ENCODE data around the gene OXT. TPM values are rescaled to one million over a fixed set of nuclear protein-coding genes. Genes with fewer than 3 reads are reported as not detected.

The OXT gene
- total and polyA plus RNA-seq, 2 of the 13 experiments (the other 11 are each of a cell fraction or from before 2014, with no cell fraction given): not detected

DNA sequence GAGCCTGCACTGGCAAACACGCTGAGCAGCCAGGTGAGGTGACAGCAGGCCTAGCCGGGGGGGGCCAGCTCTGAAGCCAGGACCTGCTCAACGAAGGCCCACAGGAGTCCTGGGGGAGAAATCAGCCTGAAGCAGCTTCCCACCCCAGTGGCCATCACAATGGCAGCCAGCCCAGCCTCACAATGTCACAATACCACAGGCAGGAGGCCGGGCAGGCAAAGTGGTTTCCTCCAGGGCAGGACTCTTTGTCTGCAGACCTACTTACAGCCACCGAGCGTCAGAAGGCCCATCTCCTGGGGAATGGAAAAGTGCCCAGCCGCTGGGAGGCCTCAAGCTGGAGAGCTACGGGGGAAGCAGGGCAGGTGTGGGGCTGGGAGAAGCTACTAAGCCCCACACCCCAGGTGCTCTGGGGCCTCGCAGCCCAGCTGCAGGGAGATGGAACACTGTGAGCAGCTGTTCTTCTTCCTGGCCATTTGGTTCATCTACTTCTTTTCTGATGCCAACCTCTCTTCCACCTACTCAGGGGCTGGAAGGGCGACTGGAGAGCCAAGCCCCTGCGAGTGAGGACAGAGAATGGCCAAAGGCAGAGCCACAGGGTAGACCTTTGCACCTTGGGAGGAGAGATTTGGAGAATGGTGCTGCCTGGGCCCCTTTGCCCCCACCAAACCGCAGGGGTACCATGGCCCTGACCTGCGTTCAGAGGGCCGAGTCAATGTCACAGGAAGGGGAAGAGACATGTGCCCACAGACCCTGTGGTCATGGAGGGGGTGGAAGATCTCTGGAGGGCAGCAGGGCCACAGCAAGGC lies 35.4 kb downstream of the OXT start (continued):
- no peak for TF ChIP-seq CCAR2 (optimal IDR thresholded peaks at IDR 0.05; ENCODE audit: low read depth, low read length)
- TF ChIP-seq KLF11 (CRISPR knock-in tag; IDR thresholded peaks at IDR 0.05): 0 out of 2 replicates have a peak, but pooled peaks have one; percentile 4
- TF ChIP-seq, protein P1, sequence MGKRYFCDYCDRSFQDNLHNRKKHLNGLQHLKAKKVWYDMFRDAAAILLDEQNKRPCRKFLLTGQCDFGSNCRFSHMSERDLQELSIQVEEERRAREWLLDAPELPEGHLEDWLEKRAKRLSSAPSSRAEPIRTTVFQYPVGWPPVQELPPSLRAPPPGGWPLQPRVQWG (CRISPR knock-in tag; IDR thresholded peaks at IDR 0.05; ENCODE audit: borderline replicate concordance, low read depth): no peak
- TF ChIP-seq, protein P2, sequence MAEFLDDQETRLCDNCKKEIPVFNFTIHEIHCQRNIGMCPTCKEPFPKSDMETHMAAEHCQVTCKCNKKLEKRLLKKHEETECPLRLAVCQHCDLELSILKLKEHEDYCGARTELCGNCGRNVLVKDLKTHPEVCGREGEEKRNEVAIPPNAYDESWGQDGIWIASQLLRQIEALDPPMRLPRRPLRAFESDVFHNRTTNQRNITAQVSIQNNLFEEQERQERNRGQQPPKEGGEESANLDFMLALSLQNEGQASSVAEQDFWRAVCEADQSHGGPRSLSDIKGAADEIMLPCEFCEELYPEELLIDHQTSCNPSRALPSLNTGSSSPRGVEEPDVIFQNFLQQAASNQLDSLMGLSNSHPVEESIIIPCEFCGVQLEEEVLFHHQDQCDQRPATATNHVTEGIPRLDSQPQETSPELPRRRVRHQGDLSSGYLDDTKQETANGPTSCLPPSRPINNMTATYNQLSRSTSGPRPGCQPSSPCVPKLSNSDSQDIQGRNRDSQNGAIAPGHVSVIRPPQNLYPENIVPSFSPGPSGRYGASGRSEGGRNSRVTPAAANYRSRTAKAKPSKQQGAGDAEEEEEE (CRISPR knock-in tag; IDR thresholded peaks at IDR 0.05; ENCODE audit: borderline replicate concordance): no peak; the same call in 1 of the 2 replicates
- peak; percentile 80; the same call in 1 of the 2 replicates for TF ChIP-seq DPF2 (CRISPR knock-in tag; IDR thresholded peaks at IDR 0.05; ENCODE audit: borderline replicate concordance, low read depth)
- TF ChIP-seq, protein P3, sequence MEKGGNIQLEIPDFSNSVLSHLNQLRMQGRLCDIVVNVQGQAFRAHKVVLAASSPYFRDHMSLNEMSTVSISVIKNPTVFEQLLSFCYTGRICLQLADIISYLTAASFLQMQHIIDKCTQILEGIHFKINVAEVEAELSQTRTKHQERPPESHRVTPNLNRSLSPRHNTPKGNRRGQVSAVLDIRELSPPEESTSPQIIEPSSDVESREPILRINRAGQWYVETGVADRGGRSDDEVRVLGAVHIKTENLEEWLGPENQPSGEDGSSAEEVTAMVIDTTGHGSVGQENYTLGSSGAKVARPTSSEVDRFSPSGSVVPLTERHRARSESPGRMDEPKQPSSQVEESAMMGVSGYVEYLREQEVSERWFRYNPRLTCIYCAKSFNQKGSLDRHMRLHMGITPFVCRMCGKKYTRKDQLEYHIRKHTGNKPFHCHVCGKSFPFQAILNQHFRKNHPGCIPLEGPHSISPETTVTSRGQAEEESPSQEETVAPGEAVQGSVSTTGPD (CRISPR knock-in tag; IDR thresholded peaks at IDR 0.05): peak; percentile 96
- peak; percentile 75; the same call in 1 of the 2 replicates for TF ChIP-seq ZNF746 (CRISPR knock-in tag; IDR thresholded peaks at IDR 0.05)
- TF ChIP-seq, protein P4, sequence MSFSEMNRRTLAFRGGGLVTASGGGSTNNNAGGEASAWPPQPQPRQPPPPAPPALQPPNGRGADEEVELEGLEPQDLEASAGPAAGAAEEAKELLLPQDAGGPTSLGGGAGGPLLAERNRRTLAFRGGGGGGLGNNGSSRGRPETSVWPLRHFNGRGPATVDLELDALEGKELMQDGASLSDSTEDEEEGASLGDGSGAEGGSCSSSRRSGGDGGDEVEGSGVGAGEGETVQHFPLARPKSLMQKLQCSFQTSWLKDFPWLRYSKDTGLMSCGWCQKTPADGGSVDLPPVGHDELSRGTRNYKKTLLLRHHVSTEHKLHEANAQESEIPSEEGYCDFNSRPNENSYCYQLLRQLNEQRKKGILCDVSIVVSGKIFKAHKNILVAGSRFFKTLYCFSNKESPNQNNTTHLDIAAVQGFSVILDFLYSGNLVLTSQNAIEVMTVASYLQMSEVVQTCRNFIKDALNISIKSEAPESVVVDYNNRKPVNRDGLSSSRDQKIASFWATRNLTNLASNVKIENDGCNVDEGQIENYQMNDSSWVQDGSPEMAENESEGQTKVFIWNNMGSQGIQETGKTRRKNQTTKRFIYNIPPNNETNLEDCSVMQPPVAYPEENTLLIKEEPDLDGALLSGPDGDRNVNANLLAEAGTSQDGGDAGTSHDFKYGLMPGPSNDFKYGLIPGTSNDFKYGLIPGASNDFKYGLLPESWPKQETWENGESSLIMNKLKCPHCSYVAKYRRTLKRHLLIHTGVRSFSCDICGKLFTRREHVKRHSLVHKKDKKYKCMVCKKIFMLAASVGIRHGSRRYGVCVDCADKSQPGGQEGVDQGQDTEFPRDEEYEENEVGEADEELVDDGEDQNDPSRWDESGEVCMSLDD (CRISPR knock-in tag; IDR thresholded peaks at IDR 0.05; ENCODE audit: borderline replicate concordance): peak; percentile 21; the same call in 1 of the 2 replicates
- TF ChIP-seq ZNF652 (CRISPR knock-in tag; IDR thresholded peaks at IDR 0.05; ENCODE audit: borderline replicate concordance, low read depth): peak; percentile 41; the same call in 1 of the 2 replicates
- TF ChIP-seq NFKB2 (CRISPR knock-in tag; IDR thresholded peaks at IDR 0.05; ENCODE audit: borderline replicate concordance): peak; percentile 82; the same call in 1 of the 2 replicates
- TF ChIP-seq, protein P5, sequence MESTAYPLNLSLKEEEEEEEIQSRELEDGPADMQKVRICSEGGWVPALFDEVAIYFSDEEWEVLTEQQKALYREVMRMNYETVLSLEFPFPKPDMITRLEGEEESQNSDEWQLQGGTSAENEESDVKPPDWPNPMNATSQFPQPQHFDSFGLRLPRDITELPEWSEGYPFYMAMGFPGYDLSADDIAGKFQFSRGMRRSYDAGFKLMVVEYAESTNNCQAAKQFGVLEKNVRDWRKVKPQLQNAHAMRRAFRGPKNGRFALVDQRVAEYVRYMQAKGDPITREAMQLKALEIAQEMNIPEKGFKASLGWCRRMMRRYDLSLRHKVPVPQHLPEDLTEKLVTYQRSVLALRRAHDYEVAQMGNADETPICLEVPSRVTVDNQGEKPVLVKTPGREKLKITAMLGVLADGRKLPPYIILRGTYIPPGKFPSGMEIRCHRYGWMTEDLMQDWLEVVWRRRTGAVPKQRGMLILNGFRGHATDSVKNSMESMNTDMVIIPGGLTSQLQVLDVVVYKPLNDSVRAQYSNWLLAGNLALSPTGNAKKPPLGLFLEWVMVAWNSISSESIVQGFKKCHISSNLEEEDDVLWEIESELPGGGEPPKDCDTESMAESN (CRISPR knock-in tag; conservative IDR thresholded peaks at IDR 0.05): peak; percentile 75
- peak; percentile 67; the same call in 1 of the 2 replicates for TF ChIP-seq KDM1A (CRISPR knock-in tag; IDR thresholded peaks at IDR 0.05)
- TF ChIP-seq, protein P6, sequence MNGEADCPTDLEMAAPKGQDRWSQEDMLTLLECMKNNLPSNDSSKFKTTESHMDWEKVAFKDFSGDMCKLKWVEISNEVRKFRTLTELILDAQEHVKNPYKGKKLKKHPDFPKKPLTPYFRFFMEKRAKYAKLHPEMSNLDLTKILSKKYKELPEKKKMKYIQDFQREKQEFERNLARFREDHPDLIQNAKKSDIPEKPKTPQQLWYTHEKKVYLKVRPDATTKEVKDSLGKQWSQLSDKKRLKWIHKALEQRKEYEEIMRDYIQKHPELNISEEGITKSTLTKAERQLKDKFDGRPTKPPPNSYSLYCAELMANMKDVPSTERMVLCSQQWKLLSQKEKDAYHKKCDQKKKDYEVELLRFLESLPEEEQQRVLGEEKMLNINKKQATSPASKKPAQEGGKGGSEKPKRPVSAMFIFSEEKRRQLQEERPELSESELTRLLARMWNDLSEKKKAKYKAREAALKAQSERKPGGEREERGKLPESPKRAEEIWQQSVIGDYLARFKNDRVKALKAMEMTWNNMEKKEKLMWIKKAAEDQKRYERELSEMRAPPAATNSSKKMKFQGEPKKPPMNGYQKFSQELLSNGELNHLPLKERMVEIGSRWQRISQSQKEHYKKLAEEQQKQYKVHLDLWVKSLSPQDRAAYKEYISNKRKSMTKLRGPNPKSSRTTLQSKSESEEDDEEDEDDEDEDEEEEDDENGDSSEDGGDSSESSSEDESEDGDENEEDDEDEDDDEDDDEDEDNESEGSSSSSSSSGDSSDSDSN (CRISPR knock-in tag; IDR thresholded peaks at IDR 0.05): 0 out of 2 replicates have a peak, but pooled peaks have one; percentile 43
- TF ChIP-seq ZKSCAN5 (CRISPR knock-in tag; IDR thresholded peaks at IDR 0.05): peak; percentile 58; the same call in 1 of the 2 replicates
- peak; percentile 83; the same call in 1 of the 2 replicates for TF ChIP-seq ZNF737 (CRISPR knock-in tag; IDR thresholded peaks at IDR 0.05; ENCODE audit: borderline replicate concordance)
- TF ChIP-seq AGO1 (IDR thresholded peaks at IDR 0.05; ENCODE audit: low read depth, low read length, poor library complexity, severe bottlenecking): peak; percentile 70
